Measurements from ENCODE around the gene MIPOL1.

- no peak for TF ChIP-seq EP300 (IDR thresholded peaks at IDR 0.05)
- no peak for TF ChIP-seq POLR2AphosphoS5 (IDR thresholded peaks at IDR 0.05)
These were observed 26.7 kb upstream of the MIPOL1 start for GRCh38 chr14:37170993-37171392.
